LNCAP (cell line): Measurements from ENCODE around the gene NTM.

Source experiments
- CTCF ChIP-seq: fragments of 450-650 bp; IDR thresholded peaks from 2 replicates; pipeline ENCODE4 v1.5.1; 2017; ENCODE audit warnings: mild to moderate bottlenecking

The NTM gene

GRCh38 chr11:131754671-131755070, 384.3 kb downstream of the NTM start:
- TF ChIP-seq CTCF = no peak

- TF ChIP-seq CTCF = no peak
These were observed 386.2 kb downstream of the NTM start for GRCh38 chr11:131756479-131757110.

- TF ChIP-seq CTCF = no peak
These were observed 388.3 kb downstream of the NTM start for GRCh38 chr11:131758726-131759125.

- no peak for TF ChIP-seq CTCF
These were observed 388.7 kb downstream of the NTM start for GRCh38 chr11:131759140-131759539.

GRCh38 chr11:131760091-131761061, 390.0 kb downstream of the NTM start:
- no peak for TF ChIP-seq CTCF

GRCh38 chr11:131762346-131763110, 392.1 kb downstream of the NTM start:
- TF ChIP-seq CTCF = no peak

GRCh38 chr11:131763193-131763890, 392.9 kb downstream of the NTM start:
- no peak for TF ChIP-seq CTCF
